Activated CD4-positive, alpha-beta T cell treated with anti-CD3 and anti-CD28 coated beads, Interleukin-2, amount 10 ng/mL, durations not matched to agents 7 days and 5 days (primary cell): ENCODE results near the gene EMC9. TPM values are rescaled to one million over a fixed set of nuclear protein-coding genes. Genes with fewer than 3 reads are reported as not detected.

Experiments used
- CTCF ChIA-PET: fragments of 350-600 bp; sonication (Branson Sonifier 250); formaldehyde crosslinking; loops from one replicate; lab custom pipeline; 2021; ENCODE audit warnings: antibody characterized with exemption; lab: Charles Lee
- POLR2A ChIA-PET: fragments of 350-600 bp; sonication (Branson Sonifier 250); formaldehyde crosslinking; loops from one replicate; lab custom pipeline; 2021; ENCODE audit warnings: antibody characterized with exemption; lab: Charles Lee
- DNase-seq: peaks from one replicate; pipeline ENCODE4 v3.0.0-alpha.2; 2020
- H3K27ac Mint-ChIP-seq: one replicate; pipeline ENCODE4 v1.8.0; 2021; ENCODE audit warnings: mild to moderate bottlenecking, moderate library complexity, mixed read lengths
- H3K27me3 Mint-ChIP-seq: one replicate; pipeline ENCODE4 v1.8.0; 2021; ENCODE audit warnings: mixed read lengths
- H3K36me3 Mint-ChIP-seq: one replicate; pipeline ENCODE4 v1.8.0; 2021; ENCODE audit warnings: low read depth, mixed read lengths
- H3K4me1 Mint-ChIP-seq: one replicate; pipeline ENCODE4 v1.8.0; 2021; ENCODE audit warnings: mixed read lengths
- H3K4me3 Mint-ChIP-seq: one replicate; pipeline ENCODE4 v1.8.0; 2021; ENCODE audit warnings: mild to moderate bottlenecking, moderate library complexity, mixed read lengths
- H3K9me3 Mint-ChIP-seq: one replicate; pipeline ENCODE4 v1.8.0; 2021; ENCODE audit warnings: mixed read lengths
- total RNA-seq, 2 experiments: library from RNA; stranded (reverse); gene quantifications; one replicate each; pipeline ENCODE4 v1.2.3, GENCODE V29; 2021

Gene EMC9
- total RNA-seq, 2 experiments from 2014 or later, result 37.1 to 41.0 TPM

DNA sequence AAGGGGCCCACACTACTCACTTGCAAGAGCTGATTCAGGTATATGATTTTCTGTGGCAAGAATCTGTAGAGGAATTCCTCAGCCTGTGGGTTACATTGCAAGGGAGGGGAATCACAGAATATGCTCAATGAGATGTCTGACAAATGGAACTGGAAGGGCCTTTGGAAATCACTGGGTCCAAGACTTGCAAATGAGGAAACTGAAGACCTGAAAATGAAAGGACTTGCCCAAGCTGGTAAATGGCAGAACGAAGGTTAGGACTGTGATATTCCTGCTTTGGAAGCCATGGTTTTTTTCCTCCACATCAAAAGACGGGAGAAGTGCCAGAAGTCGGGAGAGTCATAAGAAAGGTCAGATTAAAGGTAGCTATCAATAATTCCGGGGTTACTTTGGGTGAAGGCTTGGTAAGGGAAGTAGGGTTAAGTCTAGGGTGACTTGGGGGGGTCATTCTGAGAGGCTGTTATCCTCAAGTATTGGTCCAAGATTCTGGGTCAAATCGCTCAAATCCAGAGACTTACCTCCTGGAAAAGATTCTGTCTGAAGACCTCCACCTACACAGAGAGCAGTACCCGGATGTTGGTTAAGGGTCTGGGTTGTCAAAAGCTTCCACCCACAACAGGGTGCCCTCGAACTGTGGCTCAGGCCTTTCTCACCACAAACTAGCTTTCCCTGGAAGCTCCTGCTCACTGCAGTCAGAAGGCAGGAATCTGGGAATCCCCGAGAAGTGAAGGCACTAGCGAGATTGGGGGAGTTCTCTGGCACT lies 4.5 kb upstream of the EMC9 start:
- DNase-seq, result peak; percentile 26
- Mint-ChIP-seq H3K4me3 (peak overlapping the region; percentile 100), H3K27me3 (no peaks in the 10 kb centered on the region), H3K27ac (peak overlapping the region; percentile 99), H3K9me3 (no peaks in the 10 kb centered on the region), H3K36me3 (peaks cover 73% of the 10 kb centered on the region), H3K4me1 (peaks cover 67% of the 10 kb centered on the region)
- ChIA-PET CTCF (interaction anchor here (0.6 to 4.6 kb wide), 7 partner anchors 10 to 285 kb away, joined by 3 to 69 read pairs (median 3); partner anchors contain the start of genes IRF9, KHNYN and PSME1), POLR2A (interaction anchor here (1.2 to 3.6 kb wide), 4 partner anchors 8 to 101 kb away, joined by 3 to 25 read pairs (median 6); partner anchors contain the start of genes IRF9 and PSME1)

GRCh38 chr14:24145219-24145618 lies 3.8 kb upstream of the EMC9 start:
- POLR2A ChIA-PET, result interaction anchor here (3.6 kb wide), 1 partner anchor 15 kb away, joined by 25 read pairs; the partner anchor contains the start of gene IRF9
- Mint-ChIP-seq H3K27me3 (no peaks in the 10 kb centered on the region), H3K9me3 (no peaks in the 10 kb centered on the region), H3K4me1 (peaks cover 63% of the 10 kb centered on the region), H3K36me3 (peaks cover 72% of the 10 kb centered on the region), H3K27ac (peak overlapping the region; percentile 99), H3K4me3 (peak overlapping the region; percentile 100)
- CTCF ChIA-PET, result interaction anchor here (1.0 to 4.6 kb wide), 4 partner anchors 9 to 27 kb away, joined by 3 to 69 read pairs (median 4); partner anchors contain the start of genes IRF9 and PSME1
- DNase-seq, result no peak

GRCh38 chr14:24144451-24144850 lies 3.1 kb upstream of the EMC9 start:
- peak overlapping the region; percentile 100 for H3K4me3 Mint-ChIP-seq
- POLR2A ChIA-PET, result no interaction called here
- no peaks in the 10 kb centered on the region for H3K9me3 Mint-ChIP-seq
- CTCF ChIA-PET, result interaction anchor here (2.3 kb wide), 1 partner anchor 17 kb away, joined by 14 read pairs; the partner anchor contains the start of gene IRF9
- peaks cover 62% of the 10 kb centered on the region for H3K4me1 Mint-ChIP-seq
- no peak for DNase-seq
- H3K36me3 Mint-ChIP-seq, result peaks cover 72% of the 10 kb centered on the region
- peak overlapping the region; percentile 56 for H3K27ac Mint-ChIP-seq
- H3K27me3 Mint-ChIP-seq, result no peaks in the 10 kb centered on the region

GRCh38 chr14:24143511-24143910 lies 2.1 kb upstream of the EMC9 start:
- ChIA-PET POLR2A (no interaction called here), CTCF (interaction anchor here (1.3 to 2.3 kb wide), 2 partner anchors 18 to 164 kb away, joined by 4 to 14 read pairs; partner anchors contain the start of genes CIDEB and IRF9)
- H3K4me1 Mint-ChIP-seq, result peaks cover 62% of the 10 kb centered on the region
- no peak overlapping the region for H3K4me3 Mint-ChIP-seq
- no peak for DNase-seq
- peak overlapping the region; percentile 74 for H3K27ac Mint-ChIP-seq
- no peaks in the 10 kb centered on the region for H3K9me3 Mint-ChIP-seq
- peaks cover 73% of the 10 kb centered on the region for H3K36me3 Mint-ChIP-seq
- H3K27me3 Mint-ChIP-seq, result no peaks in the 10 kb centered on the region

DNA sequence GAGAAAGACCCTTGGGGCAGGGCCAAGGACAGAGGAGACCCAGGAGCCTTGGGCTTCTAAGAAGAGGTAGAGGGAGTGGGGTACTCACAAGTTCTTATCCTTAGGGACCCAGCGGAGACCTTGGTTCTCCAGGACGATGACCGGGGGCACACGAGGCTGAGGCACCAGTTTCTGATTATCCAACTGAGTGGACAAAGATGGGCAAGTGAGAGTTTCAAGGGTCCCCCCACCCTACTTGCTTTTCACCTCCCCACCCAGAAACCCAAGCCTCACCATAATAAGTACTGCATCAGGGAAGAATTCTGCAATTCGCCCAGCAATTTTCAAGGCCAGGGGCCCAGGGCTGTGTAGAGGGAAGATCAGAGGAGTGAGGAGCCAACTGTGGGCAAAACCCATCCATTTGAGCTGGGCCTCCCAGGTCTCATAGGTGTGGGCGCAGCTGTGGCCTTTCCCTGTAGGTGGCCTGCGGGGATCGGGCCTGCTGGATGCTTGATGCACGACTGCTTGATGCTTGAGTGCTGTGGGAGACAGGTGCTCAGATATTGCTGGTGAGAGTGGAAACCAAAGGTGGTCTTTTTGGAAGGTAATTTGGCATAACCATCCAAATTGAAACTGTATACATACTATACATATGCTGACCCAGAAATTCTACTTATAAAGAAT lies 2.0 kb downstream of the EMC9 start:
- DNase-seq, result peak; percentile 35
- ChIA-PET CTCF (interaction anchor here (0.6 to 7.6 kb wide), 4 partner anchors 22 to 103 kb away, joined by 3 to 62 read pairs (median 4); partner anchors contain the start of genes DCAF11, IRF9, MDP1 and NRL), POLR2A (no interaction called here)
- Mint-ChIP-seq H3K4me1 (peaks cover 62% of the 10 kb centered on the region), H3K27me3 (no peaks in the 10 kb centered on the region), H3K36me3 (peaks cover 63% of the 10 kb centered on the region), H3K4me3 (peak overlapping the region; percentile 98), H3K9me3 (no peaks in the 10 kb centered on the region), H3K27ac (peak overlapping the region; percentile 78)

GRCh38 chr14:24138396-24139271 lies 2.8 kb downstream of the EMC9 start:
- POLR2A ChIA-PET, result interaction anchor here (1.8 kb wide), 1 partner anchor 8 kb away, joined by 8 read pairs; the partner anchor contains the start of genes PSME2 and RNF31
- Mint-ChIP-seq H3K4me3 (peak overlapping the region; percentile 98), H3K27me3 (no peaks in the 10 kb centered on the region), H3K4me1 (peaks cover 54% of the 10 kb centered on the region), H3K9me3 (no peaks in the 10 kb centered on the region), H3K27ac (peak overlapping the region; percentile 43), H3K36me3 (peaks cover 56% of the 10 kb centered on the region)
- CTCF ChIA-PET, result interaction anchor here (0.7 to 7.6 kb wide), 7 partner anchors 9 to 77 kb away, joined by 3 to 62 read pairs (median 4); partner anchors contain the start of genes DCAF11, IRF9, MDP1 and NRL
- DNase-seq, result no peak

DNA sequence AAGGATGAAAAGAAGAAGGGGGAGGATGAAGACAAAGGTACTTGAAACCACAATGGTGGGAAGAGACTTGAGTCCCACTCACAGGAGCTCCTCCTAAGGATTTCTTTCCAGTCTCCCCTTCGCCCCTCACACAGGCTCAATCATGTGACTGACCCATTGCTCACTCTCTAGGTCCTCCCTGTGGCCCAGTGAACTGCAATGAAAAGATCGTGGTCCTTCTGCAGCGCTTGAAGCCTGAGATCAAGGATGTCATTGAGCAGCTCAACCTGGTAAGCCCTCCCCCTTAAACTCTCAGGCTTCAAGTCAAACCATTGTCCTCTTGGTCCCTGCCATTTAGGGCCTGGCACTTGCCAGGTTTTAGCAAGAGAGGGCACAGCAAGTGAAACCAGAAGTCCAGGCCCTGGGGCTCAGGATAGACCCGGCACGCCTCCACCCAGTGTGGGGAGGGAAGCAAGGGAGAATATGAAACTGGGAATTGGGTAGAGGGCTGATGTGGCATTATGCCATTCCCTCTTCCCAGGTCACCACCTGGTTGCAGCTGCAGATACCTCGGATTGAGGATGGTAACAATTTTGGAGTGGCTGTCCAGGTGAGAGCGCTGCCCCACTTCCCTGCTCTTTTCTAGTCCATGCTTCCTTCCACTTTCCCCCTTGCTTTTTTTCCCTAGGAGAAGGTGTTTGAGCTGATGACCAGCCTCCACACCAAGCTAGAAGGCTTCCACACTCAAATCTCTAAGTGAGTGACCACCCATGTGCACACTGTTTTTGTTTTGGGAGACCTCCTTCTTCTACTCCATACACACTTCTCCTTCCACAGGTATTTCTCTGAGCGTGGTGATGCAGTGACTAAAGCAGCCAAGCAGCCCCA lies 3.6 kb downstream of the EMC9 start:
- Mint-ChIP-seq H3K27ac (peak overlapping the region; percentile 93), H3K4me1 (peaks cover 50% of the 10 kb centered on the region), H3K36me3 (peaks cover 47% of the 10 kb centered on the region), H3K4me3 (peak overlapping the region; percentile 94), H3K9me3 (no peaks in the 10 kb centered on the region), H3K27me3 (no peaks in the 10 kb centered on the region)
- POLR2A ChIA-PET, result interaction anchor here (1.7 to 1.8 kb wide), 2 partner anchors 9 to 23 kb away, joined by 6 to 8 read pairs; partner anchors contain the start of genes IRF9, PSME2 and RNF31
- DNase-seq, result no peak
- CTCF ChIA-PET, result interaction anchor here (0.5 to 7.6 kb wide), 14 partner anchors 10 to 193 kb away, joined by 3 to 62 read pairs (median 4); partner anchors contain the start of genes DCAF11, IRF9, NRL and PSME2

GRCh38 chr14:24136684-24137528 lies 4.5 kb downstream of the EMC9 start:
- Mint-ChIP-seq H3K9me3 (no peaks in the 10 kb centered on the region), H3K27me3 (no peaks in the 10 kb centered on the region), H3K4me1 (peaks cover 53% of the 10 kb centered on the region), H3K27ac (peak overlapping the region; percentile 93), H3K36me3 (peaks cover 43% of the 10 kb centered on the region), H3K4me3 (peak overlapping the region; percentile 94)
- POLR2A ChIA-PET, result interaction anchor here (0.7 to 1.8 kb wide), 5 partner anchors 10 to 45 kb away, joined by 3 to 8 read pairs (median 6); partner anchors contain the start of genes DCAF11, IRF9, NRL and PSME2
- no peak for DNase-seq
- CTCF ChIA-PET, result interaction anchor here (0.5 to 7.6 kb wide), 13 partner anchors 10 to 196 kb away, joined by 3 to 62 read pairs (median 5); partner anchors contain the start of genes DCAF11, IRF9, NRL and PSME2

DNA sequence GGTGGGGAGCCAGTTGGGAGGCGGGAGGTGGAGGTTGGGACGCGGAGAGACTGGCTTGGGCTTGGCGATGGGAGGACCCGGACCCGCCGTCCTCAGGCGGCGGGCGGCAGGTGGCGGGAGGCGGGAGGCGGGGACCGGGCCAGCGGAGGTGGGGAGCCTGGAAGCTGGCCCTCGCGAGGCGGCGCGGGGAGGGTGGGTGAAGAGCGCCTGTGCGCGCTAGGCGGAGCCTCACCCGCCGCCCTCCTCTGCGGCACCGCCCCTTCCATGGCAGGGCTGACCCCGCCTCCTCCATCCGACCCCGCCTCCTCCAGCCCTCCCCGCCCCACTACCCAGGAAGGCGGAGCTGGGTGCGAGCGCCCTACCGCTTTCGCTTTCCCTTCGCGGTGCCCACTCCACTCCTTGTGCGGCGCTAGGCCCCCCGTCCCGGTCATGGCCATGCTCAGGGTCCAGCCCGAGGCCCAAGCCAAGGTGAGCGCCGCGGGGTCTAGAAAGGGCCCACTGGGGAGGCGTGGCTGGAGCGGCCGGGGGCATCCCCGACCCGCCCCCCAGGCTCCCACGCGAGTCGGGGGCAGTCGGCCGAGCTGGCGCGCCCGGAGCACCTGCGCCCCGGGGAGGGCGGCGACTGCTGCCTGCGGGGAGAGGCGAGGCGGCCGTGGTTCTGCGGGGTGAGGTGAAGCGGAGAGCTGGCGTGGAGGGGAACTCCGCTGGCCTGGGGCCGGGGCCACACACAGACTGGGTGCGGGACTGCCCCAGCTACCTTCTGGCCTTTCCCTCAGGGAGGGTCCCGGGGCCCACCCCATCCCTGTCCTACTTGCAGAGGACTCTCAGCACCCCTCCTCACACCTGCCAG lies 5.3 kb downstream of the EMC9 start, which contains the start of gene PSME1:
Gene PSME1, plus strand, starts transcription at position 361 of the 850 bp plus-strand sequence. Its CDS starts 69 bp downstream, at position 430.
- peak within 1 kb of the TSS; percentile 94 for H3K4me3 Mint-ChIP-seq
- POLR2A ChIA-PET, result interaction anchor here (0.8 to 1.7 kb wide), 5 partner anchors 11 to 44 kb away, joined by 3 to 7 read pairs (median 5); partner anchors contain the start of genes DCAF11, IRF9, NRL and PSME2

More for the DNA sequence above, 5.3 kb downstream of the EMC9 start, which contains the start of gene PSME1:
- CTCF ChIA-PET, result interaction anchor here (0.7 to 7.6 kb wide), 12 partner anchors 10 to 296 kb away, joined by 3 to 62 read pairs (median 3); partner anchors contain the start of genes DCAF11, IRF9, NRL and PSME2
- Mint-ChIP-seq H3K4me1 (peaks cover 56% of the 10 kb centered on the region), H3K36me3 (peaks cover 40% of the 10 kb centered on the region), H3K9me3 (no peaks in the 10 kb centered on the region), H3K27me3 (no peaks in the 10 kb centered on the region), H3K27ac (peak within 1 kb of the TSS; percentile 93)
- peak; percentile 93 for DNase-seq
